WTC11 (cell line): ENCODE results near the gene MIER2.

ENCODE experiments used
- CBFB ChIP-seq: sonication (generic); formaldehyde crosslinking; IDR thresholded peaks from 2 replicates; pipeline ENCODE4 v1.8.1; 2022; ENCODE audit warnings: mild to moderate bottlenecking, low read depth, missing genetic modification reagents
- FOXP1 ChIP-seq: sonication (generic); formaldehyde crosslinking; IDR thresholded peaks from 2 replicates; pipeline ENCODE4 v1.8.0; 2022; ENCODE audit warnings: missing genetic modification reagents, mild to moderate bottlenecking, moderate library complexity, borderline replicate concordance
- TCF7 ChIP-seq: sonication (generic); formaldehyde crosslinking; IDR thresholded peaks from 2 replicates; pipeline ENCODE4 v1.8.0; 2022; ENCODE audit warnings: mild to moderate bottlenecking, low read depth, missing genetic modification reagents, moderate library complexity
- ZNF138 ChIP-seq: sonication (generic); formaldehyde crosslinking; conservative IDR thresholded peaks from 2 replicates; pipeline ENCODE4 v1.8.1; 2022; ENCODE audit warnings: mild to moderate bottlenecking, moderate library complexity, missing genetic modification reagents
- TF ChIP-seq, protein P1 (sequence below): fragments of 200-600 bp; IDR thresholded peaks from 2 replicates; pipeline ENCODE4 v1.8.0; 2022; ENCODE audit warnings: antibody characterized with exemption
- TF ChIP-seq, protein P2 (sequence below): sonication (generic); formaldehyde crosslinking; IDR thresholded peaks from 2 replicates; pipeline ENCODE4 v1.8.1; 2023; ENCODE audit warnings: mild to moderate bottlenecking, missing genetic modification reagents, borderline replicate concordance
- TF ChIP-seq, protein P3 (sequence below): sonication (generic); formaldehyde crosslinking; IDR thresholded peaks from 2 replicates; pipeline ENCODE4 v1.8.1; 2023; ENCODE audit warnings: mild to moderate bottlenecking, missing genetic modification reagents, moderate library complexity
- TF ChIP-seq, protein P4 (sequence below): sonication (generic); formaldehyde crosslinking; IDR thresholded peaks from 2 replicates; pipeline ENCODE4 v1.8.1; 2022; ENCODE audit warnings: mild to moderate bottlenecking, missing genetic modification reagents, moderate library complexity, borderline replicate concordance

DNA sequence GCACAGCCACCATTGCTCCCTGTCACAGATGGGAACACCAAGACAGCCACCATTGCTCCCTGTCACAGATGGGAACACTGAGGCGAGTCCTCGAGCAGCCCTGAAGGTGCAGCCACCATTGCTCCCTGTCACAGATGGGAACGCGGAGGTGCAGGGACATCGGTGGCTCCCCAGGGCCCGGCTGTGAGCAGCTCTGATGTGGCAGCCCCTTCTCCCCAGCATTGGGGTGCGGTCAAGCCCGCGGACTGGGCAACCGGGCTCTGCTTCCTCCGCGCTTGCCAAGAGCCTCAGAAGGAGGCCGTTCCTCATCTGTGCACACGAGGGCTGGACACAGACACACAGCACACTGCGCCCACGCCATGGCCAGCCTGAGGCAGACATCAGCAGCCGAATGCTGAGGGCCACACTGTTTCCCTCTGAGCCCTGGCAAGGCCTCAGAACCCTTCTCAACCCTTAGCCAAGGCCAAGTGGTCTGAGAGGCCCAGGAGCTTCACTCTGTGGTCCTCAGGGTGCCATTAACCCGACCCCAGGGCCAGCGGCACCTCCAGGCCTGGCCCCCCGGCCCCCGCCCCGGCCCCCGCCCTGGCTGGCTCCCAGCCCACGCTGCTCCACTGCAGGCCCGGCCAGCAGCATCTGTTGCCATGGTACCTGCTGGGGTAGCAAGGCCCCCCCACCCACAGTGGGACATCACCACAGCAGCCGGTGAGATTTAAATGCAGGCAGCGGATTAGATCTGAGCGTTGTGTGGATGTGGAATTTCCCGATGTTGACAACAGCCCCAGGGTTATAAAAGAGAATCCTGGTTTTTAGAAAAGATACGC, 46.0 kb upstream of the MIER2 start:
- TF ChIP-seq FOXP1 (CRISPR knock-in tag) (no peak), ZNF138 (CRISPR knock-in tag) (no peak), CBFB (no peak), TCF7 (CRISPR knock-in tag) (no peak)
- TF ChIP-seq, protein P1, sequence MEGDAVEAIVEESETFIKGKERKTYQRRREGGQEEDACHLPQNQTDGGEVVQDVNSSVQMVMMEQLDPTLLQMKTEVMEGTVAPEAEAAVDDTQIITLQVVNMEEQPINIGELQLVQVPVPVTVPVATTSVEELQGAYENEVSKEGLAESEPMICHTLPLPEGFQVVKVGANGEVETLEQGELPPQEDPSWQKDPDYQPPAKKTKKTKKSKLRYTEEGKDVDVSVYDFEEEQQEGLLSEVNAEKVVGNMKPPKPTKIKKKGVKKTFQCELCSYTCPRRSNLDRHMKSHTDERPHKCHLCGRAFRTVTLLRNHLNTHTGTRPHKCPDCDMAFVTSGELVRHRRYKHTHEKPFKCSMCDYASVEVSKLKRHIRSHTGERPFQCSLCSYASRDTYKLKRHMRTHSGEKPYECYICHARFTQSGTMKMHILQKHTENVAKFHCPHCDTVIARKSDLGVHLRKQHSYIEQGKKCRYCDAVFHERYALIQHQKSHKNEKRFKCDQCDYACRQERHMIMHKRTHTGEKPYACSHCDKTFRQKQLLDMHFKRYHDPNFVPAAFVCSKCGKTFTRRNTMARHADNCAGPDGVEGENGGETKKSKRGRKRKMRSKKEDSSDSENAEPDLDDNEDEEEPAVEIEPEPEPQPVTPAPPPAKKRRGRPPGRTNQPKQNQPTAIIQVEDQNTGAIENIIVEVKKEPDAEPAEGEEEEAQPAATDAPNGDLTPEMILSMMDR, result no peak
- TF ChIP-seq, protein P2, sequence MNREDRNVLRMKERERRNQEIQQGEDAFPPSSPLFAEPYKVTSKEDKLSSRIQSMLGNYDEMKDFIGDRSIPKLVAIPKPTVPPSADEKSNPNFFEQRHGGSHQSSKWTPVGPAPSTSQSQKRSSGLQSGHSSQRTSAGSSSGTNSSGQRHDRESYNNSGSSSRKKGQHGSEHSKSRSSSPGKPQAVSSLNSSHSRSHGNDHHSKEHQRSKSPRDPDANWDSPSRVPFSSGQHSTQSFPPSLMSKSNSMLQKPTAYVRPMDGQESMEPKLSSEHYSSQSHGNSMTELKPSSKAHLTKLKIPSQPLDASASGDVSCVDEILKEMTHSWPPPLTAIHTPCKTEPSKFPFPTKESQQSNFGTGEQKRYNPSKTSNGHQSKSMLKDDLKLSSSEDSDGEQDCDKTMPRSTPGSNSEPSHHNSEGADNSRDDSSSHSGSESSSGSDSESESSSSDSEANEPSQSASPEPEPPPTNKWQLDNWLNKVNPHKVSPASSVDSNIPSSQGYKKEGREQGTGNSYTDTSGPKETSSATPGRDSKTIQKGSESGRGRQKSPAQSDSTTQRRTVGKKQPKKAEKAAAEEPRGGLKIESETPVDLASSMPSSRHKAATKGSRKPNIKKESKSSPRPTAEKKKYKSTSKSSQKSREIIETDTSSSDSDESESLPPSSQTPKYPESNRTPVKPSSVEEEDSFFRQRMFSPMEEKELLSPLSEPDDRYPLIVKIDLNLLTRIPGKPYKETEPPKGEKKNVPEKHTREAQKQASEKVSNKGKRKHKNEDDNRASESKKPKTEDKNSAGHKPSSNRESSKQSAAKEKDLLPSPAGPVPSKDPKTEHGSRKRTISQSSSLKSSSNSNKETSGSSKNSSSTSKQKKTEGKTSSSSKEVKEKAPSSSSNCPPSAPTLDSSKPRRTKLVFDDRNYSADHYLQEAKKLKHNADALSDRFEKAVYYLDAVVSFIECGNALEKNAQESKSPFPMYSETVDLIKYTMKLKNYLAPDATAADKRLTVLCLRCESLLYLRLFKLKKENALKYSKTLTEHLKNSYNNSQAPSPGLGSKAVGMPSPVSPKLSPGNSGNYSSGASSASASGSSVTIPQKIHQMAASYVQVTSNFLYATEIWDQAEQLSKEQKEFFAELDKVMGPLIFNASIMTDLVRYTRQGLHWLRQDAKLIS (CRISPR knock-in tag), result no peak
- TF ChIP-seq, protein P3, sequence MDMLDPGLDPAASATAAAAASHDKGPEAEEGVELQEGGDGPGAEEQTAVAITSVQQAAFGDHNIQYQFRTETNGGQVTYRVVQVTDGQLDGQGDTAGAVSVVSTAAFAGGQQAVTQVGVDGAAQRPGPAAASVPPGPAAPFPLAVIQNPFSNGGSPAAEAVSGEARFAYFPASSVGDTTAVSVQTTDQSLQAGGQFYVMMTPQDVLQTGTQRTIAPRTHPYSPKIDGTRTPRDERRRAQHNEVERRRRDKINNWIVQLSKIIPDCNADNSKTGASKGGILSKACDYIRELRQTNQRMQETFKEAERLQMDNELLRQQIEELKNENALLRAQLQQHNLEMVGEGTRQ (CRISPR knock-in tag), result no peak
- TF ChIP-seq, protein P4, sequence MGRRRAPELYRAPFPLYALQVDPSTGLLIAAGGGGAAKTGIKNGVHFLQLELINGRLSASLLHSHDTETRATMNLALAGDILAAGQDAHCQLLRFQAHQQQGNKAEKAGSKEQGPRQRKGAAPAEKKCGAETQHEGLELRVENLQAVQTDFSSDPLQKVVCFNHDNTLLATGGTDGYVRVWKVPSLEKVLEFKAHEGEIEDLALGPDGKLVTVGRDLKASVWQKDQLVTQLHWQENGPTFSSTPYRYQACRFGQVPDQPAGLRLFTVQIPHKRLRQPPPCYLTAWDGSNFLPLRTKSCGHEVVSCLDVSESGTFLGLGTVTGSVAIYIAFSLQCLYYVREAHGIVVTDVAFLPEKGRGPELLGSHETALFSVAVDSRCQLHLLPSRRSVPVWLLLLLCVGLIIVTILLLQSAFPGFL (CRISPR knock-in tag), result no peak
